GM18508 (cell line): ENCODE data around the gene TMED7.
"Not testable (repeated sequence)": the region's sequence is repeated elsewhere in the genome, so short reads cannot be mapped to it uniquely, and the experiment has no call there.

ENCODE experiments used
- ATAC-seq: cut with Tn5 transposase; IDR thresholded peaks from one replicate; pipeline ENCODE4 v1.9.1; 2021; ENCODE audit warnings: moderate number of reproducible peaks; ENCODE audit not compliant: insufficient read depth, unreplicated experiment

Gene TMED7

GRCh38 chr5:115625579-115626444 is at the start of gene TMED7:
Gene TMED7 (minus strand): TSS chr5:115626036. CDS start chr5:115625792, 244 bp downstream.
- peak; percentile 88 for ATAC-seq

- ATAC-seq = not testable (repeated sequence)
Measured at GRCh38 chr5:115674782-115675181, 48.9 kb upstream of the TMED7 start.

- no peak for ATAC-seq
Measured at GRCh38 chr5:115673596-115673995, 47.8 kb upstream of the TMED7 start.

- no peak for ATAC-seq
Measured at GRCh38 chr5:115671939-115672338, 46.1 kb upstream of the TMED7 start.

GRCh38 chr5:115666023-115666422 is 40.2 kb upstream of the TMED7 start:
- no peak for ATAC-seq

GRCh38 chr5:115661563-115661962 is 35.7 kb upstream of the TMED7 start:
- ATAC-seq = no peak

- ATAC-seq = no peak
Measured at GRCh38 chr5:115661101-115661500, 35.3 kb upstream of the TMED7 start.

- no peak for ATAC-seq
Measured at GRCh38 chr5:115657881-115658233, 32.0 kb upstream of the TMED7 start.

- ATAC-seq = no peak
Measured at GRCh38 chr5:115657125-115657880, 31.5 kb upstream of the TMED7 start.

GRCh38 chr5:115656404-115656803 is 30.6 kb upstream of the TMED7 start:
- ATAC-seq = no peak

- no peak for ATAC-seq
Measured at GRCh38 chr5:115655994-115656393, 30.2 kb upstream of the TMED7 start.

GRCh38 chr5:115649541-115649940 is 23.7 kb upstream of the TMED7 start:
- no peak for ATAC-seq

- ATAC-seq = no peak
Measured at GRCh38 chr5:115648056-115648455, 22.2 kb upstream of the TMED7 start.

- not testable (repeated sequence) for ATAC-seq
Measured at GRCh38 chr5:115645386-115645785, 19.6 kb upstream of the TMED7 start.

GRCh38 chr5:115644046-115644445 is 18.2 kb upstream of the TMED7 start:
- ATAC-seq = no peak

- ATAC-seq = no peak
Measured at GRCh38 chr5:115641948-115642347, 16.1 kb upstream of the TMED7 start.

GRCh38 chr5:115640274-115640673 is 14.4 kb upstream of the TMED7 start:
- no peak for ATAC-seq

GRCh38 chr5:115639377-115639776 is 13.5 kb upstream of the TMED7 start:
- ATAC-seq = no peak

- no peak for ATAC-seq
Measured at GRCh38 chr5:115637507-115637906, 11.7 kb upstream of the TMED7 start.

GRCh38 chr5:115636008-115636407 is 10.2 kb upstream of the TMED7 start:
- ATAC-seq = no peak

- ATAC-seq = peak; percentile 39
Measured at GRCh38 chr5:115634343-115635132, 8.7 kb upstream of the TMED7 start.
